Glutamatergic neuron (in vitro differentiated cells): Measurements from ENCODE around the gene THSD4. TPM values are rescaled to one million over a fixed set of nuclear protein-coding genes. Genes with fewer than 3 reads are reported as not detected.
A peak's percentile ranks its signal among the peaks of the same experiment; 100 is the strongest.

ENCODE experiments used
- DNase-seq: peaks from one replicate; pipeline ENCODE4 v3.0.0; 2022
- H3K27ac Mint-ChIP-seq: one replicate; pipeline ENCODE4 v1.8.0; 2020; ENCODE audit warnings: mild to moderate bottlenecking, mixed read lengths, inconsistent platforms; ENCODE audit not compliant: unreplicated experiment
- H3K27me3 Mint-ChIP-seq: one replicate; pipeline ENCODE4 v1.8.0; 2020; ENCODE audit warnings: mild to moderate bottlenecking, moderate library complexity, mixed read lengths, inconsistent platforms; ENCODE audit not compliant: unreplicated experiment
- H3K36me3 Mint-ChIP-seq: one replicate; pipeline ENCODE4 v1.8.0; 2020; ENCODE audit warnings: mild to moderate bottlenecking, mixed read lengths, inconsistent platforms; ENCODE audit not compliant: unreplicated experiment
- H3K4me1 Mint-ChIP-seq: one replicate; pipeline ENCODE4 v1.8.0; 2020; ENCODE audit warnings: mild to moderate bottlenecking, low read depth, mixed read lengths, inconsistent platforms; ENCODE audit not compliant: unreplicated experiment
- H3K4me3 Mint-ChIP-seq: one replicate; pipeline ENCODE4 v1.8.0; 2020; ENCODE audit warnings: mild to moderate bottlenecking, mixed read lengths, inconsistent platforms; ENCODE audit not compliant: unreplicated experiment
- H3K9me3 Mint-ChIP-seq: one replicate; pipeline ENCODE4 v1.8.0; 2020; ENCODE audit warnings: mild to moderate bottlenecking, moderate library complexity, mixed read lengths, inconsistent platforms; ENCODE audit not compliant: unreplicated experiment
- CTCF ChIP-seq: fragments of 200-600 bp; sonication (generic); IDR thresholded peaks from one replicate; pipeline ENCODE4 v1.5.0; 2021; ENCODE audit not compliant: partially characterized antibody, unreplicated experiment
- total RNA-seq: library from RNA; stranded (reverse); fragmentation: NEBNext Ultra II Directional; extraction: Animal tissue kit (Norgen Biotek cat#: 25700); gene quantifications from one replicate; pipeline ENCODE4 v1.2.1, GENCODE V29; 2021; ENCODE audit not compliant: unreplicated experiment

THSD4 gene
- total RNA-seq, 1 donor from 2014 or later = 12.3 TPM

- Mint-ChIP-seq H3K27ac (no peak overlapping the region), H3K9me3 (peaks cover 3% of the 10 kb centered on the region)
- DNase-seq = peak; percentile 20
These were observed 586.5 kb downstream of the THSD4 start for GRCh38 chr15:71701808-71702207.

GRCh38 chr15:71702496-71702895, 587.2 kb downstream of the THSD4 start:
- no peak for DNase-seq
- Mint-ChIP-seq H3K4me1 (peaks cover 14% of the 10 kb centered on the region), H3K9me3 (peaks cover 3% of the 10 kb centered on the region), H3K27me3 (peaks cover 6% of the 10 kb centered on the region), H3K36me3 (peaks cover 9% of the 10 kb centered on the region), H3K27ac (no peak overlapping the region), H3K4me3 (no peak overlapping the region)
- TF ChIP-seq CTCF = no peak

More at GRCh38 chr15:71701808-71702207, 586.5 kb downstream of the THSD4 start:
- peaks cover 17% of the 10 kb centered on the region for H3K4me1 Mint-ChIP-seq
- peaks cover 9% of the 10 kb centered on the region for H3K36me3 Mint-ChIP-seq
- no peak overlapping the region for H3K4me3 Mint-ChIP-seq
- TF ChIP-seq CTCF = no peak
- peaks cover 6% of the 10 kb centered on the region for H3K27me3 Mint-ChIP-seq

- DNase-seq = no peak
- no peak overlapping the region for H3K4me3 Mint-ChIP-seq
- no peak for TF ChIP-seq CTCF
- peaks cover 12% of the 10 kb centered on the region for H3K4me1 Mint-ChIP-seq
- H3K27ac Mint-ChIP-seq = no peak overlapping the region
- H3K9me3 Mint-ChIP-seq = peaks cover 3% of the 10 kb centered on the region
- H3K36me3 Mint-ChIP-seq = peaks cover 9% of the 10 kb centered on the region
- H3K27me3 Mint-ChIP-seq = peaks cover 6% of the 10 kb centered on the region
These were observed 589.9 kb downstream of the THSD4 start for GRCh38 chr15:71705151-71705550.

GRCh38 chr15:71706461-71707229, 591.4 kb downstream of the THSD4 start:
- Mint-ChIP-seq H3K36me3 (peaks cover 9% of the 10 kb centered on the region), H3K9me3 (peaks cover 3% of the 10 kb centered on the region), H3K27me3 (peaks cover 6% of the 10 kb centered on the region), H3K27ac (no peak overlapping the region), H3K4me3 (no peak overlapping the region), H3K4me1 (peaks cover 10% of the 10 kb centered on the region)
- DNase-seq = no peak
- TF ChIP-seq CTCF = no peak
